Activated CD8-positive, alpha-beta memory T cell treated with anti-CD3 and anti-CD28 coated beads, Interleukin-2, amount 50 U/mL, for 48 hours (primary cell): ENCODE measurements around the gene ZCCHC7.
"Not testable (repeated sequence)": the region's sequence is repeated elsewhere in the genome, so short reads cannot be mapped to it uniquely, and the experiment has no call there.

Experiments used
- DNase-seq: peaks from one replicate; pipeline ENCODE4 v3.0.0-alpha.2; 2020

Gene ZCCHC7

DNA sequence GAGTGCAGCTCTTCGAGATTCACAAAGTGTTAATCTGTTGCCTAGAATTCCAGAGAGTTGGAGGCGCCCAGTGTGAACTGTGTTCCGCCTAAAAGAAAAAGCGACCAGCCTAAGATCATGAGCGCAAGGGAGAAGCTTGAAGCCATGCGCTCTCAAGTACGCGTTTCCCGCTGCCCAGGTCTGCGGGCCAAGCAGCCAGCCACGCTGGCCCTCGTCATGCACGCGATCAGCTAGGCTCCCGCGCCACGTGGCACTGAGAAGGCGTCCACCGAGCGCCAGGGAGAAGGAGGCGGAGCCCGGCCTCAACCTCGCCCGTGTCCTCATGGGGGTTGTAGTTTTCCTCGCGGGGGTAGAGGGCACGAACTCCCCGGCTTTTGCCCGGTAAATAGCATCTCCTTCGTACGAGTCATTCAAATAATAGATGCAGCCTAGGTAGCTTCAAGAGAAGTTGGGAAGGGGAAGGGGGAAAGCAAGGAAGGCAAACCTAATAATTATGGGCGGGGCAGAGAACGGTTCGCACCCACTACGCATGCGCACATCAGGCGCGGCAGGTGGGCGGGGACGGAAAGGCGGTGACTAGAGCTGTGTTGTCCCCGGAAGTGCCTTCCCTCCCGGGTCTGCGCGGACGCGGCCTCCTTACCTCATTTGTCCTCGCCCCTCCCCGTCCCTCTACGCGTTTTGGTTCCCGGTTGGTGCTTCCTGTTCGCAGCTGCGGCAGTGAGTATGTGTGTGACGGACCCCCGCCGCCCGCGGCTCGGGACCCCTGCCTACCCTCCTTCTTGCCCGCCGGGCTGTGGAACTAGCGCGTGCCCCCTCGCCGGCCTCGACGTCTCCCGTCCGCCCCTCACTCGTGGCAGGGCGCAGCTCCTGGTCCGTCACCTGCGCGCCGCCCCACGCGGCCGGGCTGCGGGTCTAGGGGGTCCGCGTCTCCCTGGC, at the start of gene ZCCHC7:
Gene ZCCHC7 (plus strand): TSS at position 668 of the 936 bp plus-strand sequence.
- peak; percentile 97 for DNase-seq

DNA sequence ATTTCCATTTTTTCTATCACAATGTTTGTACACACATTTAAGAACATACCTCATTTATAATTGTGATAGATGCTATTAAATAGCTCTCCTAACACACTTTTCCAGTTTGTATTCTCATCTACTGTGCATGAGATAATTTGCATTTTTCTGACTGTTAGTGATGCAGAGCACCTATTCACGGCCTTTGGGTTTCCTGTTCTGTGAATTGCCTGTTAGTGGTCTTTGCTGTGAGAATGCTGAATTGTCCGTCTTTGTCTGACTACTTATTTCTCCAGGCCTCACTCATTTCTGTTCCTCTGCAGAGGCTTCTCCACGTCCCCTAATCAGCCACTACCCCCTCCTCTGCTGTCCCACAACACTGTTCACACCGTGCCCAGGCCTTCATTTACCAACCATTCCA, 45.6 kb upstream of the ZCCHC7 start:
- DNase-seq = not testable (repeated sequence)

DNA sequence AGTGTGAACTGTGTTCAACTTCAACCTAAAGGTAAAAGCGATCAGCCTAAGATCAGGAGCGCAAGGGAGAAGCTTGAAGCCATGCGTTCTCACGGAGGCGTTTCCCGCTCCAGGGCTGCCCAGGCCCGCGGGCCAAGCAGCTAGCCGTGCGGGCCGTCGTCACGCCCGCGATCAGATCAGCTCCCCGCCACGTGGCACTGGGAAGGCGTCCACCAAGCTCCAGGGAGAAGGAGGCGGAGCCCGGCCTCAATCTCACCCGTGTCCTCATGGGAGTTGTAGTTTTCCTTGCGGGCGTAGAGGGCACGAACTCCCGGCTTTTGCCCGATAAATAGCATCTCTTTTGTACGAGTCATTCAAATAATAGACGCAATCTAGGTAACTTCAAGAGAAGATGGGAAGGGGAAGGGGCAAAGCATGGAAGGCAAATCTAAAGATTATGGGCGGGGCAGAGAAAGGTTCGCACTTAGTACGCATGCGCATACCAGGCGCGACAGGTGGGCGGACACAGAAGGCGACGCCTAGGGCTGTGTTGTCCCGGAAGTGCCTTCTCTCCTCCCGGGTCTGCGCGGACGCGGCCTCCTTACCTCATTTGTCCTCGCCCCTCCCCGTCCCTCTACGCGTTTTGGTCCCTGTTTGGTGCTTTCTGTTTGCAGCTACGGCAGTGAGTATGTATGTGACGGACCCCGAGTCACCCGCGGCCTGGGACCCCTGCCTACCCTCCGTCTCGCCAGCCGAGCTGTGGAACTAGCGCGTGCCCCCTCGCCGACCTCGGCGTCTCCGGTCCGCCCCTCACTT, 40.8 kb upstream of the ZCCHC7 start:
- peak; percentile 92 for DNase-seq

DNA sequence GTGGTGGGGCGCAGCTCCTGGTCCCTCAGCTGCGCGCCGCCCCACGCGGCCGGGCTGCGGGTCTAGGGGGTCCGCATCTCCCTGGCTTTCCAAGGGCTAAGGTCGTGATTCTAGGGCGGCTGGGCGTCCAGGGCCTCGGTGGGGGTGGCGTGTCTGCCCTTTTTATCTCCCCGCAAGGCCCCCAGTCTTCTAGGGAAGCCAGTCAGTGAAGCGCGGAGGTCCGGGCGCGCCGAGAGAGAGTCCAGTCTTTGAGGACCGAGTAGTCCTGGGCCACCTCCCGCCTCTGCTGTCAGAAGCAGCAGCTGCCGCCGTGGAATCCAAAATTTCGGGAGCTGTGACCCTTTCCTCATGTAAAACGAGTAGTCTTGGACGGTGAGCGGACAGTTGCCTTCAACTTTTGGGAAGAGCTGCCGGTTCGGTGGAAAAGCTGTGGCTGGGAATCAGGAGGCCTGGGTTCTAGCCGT, 40.2 kb upstream of the ZCCHC7 start:
- DNase-seq = not testable (repeated sequence)

DNA sequence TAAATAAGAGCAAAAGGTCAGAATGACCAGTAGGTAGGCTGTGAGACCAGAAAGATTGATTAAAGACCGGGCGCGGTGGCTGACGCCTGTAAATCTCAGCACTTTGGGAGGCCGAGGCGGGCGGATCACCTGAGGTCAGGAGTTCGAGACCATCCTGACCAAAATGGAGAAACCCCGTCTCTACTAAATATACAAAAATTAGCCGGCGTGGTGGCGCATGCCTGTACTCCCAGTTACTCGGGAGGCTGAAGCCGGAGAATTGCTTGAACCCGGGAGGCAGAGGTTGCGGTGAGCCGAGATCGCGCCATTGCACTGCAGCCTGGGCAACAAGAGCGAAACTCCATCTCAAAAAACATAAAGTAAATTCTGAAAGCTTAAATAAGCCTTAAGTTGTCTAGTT, 38.9 kb upstream of the ZCCHC7 start:
- DNase-seq = not testable (repeated sequence)

DNA sequence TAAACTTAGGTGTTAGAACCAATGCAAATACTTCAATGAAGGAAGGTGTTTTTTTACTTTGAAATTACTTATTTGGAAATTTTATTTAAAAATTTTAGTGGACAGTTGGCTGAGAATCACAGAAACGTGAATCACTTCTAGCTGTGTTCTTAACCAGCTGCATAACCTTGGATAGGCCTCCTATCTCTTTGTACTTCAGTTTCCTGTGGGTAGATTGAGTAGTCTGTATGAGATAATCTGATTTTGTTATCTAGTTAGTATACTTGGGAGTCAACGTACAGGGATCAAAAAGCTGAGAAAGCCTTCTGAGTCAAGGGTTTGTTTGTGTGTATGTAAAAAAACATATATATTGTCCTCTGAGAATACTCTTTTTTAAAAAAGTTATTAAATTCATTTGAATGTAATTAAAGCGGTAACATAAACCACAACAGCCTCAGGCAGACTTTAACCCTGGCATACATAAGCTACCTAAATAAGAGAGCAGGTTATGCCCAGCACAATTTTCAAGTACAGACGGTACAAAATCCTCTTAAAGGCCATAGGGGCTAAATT, 38.1 kb upstream of the ZCCHC7 start:
- DNase-seq = no peak

DNA sequence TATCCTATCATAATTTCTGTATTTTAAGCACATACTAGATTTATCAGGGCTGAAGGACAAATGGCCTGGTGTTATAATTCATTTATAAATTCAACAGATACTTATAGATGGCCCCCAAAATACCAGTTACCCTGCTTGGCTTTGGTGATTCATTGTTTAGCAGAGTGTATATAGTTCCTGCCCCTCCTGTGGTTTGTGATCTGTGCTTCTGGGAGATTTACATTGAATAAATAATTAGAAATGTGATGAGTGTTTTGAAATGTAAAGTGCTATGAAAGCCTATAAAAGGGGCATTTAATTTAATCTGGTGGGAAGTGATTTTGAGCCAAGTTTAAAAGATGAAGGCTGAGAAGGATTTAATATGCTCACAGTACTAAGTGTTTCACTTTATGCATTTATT, 36.7 kb upstream of the ZCCHC7 start:
- DNase-seq = no peak

DNA sequence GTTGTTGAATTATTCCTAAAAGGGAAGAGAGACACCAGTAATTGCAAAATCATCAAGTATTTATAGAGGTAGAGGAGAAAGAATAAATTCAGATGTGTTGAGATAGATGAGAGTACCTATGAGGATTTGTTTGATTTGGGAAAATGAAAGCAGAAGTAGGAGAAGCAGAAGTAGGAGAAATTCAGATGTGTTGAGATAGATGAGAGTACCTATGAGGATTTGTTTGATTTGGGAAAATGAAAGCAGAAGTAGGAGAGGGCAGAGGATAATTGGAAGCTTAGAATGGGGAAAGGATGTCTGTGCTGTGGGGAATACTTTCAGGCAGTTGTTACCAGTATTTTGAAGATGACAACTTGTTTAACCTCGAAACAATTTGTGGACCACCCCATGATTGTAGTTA, 35.1 kb upstream of the ZCCHC7 start:
- DNase-seq = no peak

DNA sequence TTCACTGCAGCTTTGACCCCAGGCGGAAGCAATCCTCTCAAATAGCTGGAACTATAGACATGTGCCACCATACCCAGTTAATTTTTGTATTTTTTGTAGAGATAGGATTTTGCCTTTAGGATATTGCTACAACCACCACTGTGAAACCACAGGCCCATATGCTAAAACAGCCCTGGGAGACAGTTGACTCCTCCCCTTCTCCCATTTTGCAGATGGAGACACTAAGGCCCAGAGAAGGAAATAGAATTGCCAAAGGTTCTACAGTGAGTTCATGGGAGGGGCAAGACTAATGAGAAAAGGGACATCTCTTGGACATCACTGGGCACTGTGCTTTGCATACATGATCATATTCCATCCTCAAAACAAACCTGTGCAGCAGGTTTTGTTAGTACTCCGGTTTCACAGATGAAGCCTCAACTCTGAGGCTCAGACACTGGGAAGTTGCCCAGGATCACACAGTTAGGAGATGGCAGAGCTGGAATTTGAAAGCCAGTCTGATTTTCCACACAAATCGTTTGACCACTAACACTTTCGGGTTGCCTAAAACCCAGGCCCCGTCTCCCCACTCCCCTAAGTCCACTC, 27.6 kb upstream of the ZCCHC7 start:
- not testable (repeated sequence) for DNase-seq

DNA sequence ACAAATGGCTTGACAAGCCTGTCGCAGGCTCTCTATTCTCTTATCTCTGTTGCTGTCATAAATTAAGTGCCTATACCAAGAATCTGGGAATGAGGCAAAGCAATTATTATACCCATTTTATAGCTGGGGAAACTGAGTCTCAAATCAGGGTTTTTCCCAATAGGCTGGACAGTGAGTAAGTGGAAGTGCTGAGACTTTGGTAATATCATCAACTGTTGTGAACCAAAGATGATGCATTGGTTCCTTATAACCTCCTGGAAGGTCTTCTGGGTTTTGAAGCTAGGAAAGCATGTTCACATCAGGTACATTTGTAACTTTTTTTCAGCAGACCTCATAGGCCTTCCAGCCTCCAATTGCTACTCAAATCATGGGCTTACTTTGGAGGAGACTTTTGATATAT, 25.6 kb upstream of the ZCCHC7 start:
- DNase-seq = no peak

DNA sequence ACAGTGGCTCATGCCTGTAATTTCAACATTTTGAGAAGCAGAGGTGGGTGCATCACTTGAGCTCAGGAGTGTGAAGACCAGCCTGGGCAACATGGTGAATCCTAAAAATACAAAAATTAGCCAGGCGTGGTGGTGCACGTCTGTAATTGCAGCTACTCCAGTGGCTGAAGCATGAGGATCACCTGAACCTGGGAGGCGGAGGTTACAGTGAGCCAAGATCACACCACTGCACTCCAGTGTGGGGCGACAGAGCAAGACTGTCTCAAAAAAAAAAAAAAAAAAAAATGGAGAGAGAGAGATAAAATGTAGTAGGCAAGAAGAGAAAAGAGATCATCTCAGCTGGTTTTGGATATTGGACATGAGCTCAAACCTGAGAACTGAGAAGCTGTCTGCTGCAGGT, 23.7 kb upstream of the ZCCHC7 start:
- DNase-seq = no peak

DNA sequence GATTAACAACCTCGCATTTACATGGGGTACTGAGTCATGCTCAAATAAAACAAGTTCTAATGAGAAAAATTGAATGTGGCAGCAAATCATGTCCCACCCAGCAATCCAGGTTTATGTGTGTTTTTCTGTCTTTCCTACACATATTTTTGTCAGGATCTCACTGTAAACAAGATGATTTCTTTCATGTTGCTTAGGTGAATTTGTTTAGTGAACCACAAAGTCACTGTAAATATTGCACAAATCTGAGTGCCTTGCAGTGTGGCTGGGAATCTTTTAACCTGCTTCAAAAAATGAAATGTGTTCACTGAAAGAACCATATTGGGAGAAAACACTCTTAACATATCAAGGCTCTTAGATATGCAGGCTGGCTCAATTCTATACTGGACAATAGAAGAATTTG, 23.1 kb upstream of the ZCCHC7 start:
- no peak for DNase-seq

DNA sequence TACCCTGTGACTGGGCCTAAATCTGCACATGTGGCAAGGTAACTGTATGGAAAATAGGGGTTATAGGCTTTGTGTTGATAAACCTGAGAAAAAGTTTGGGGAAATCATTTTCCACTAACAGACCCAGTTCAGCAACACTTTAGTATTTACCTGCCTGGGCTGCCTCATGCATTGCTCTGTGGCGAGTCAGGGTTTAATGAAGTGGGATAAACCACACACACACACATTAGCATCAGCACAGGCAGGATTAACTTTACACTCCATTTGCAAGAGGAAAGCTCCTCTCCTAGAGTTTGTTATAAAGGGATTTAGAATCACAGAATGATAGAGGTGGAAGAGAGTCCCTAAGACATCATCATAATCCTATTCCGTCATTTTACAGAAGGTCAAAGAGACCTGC, 20.0 kb upstream of the ZCCHC7 start:
- no peak for DNase-seq

DNA sequence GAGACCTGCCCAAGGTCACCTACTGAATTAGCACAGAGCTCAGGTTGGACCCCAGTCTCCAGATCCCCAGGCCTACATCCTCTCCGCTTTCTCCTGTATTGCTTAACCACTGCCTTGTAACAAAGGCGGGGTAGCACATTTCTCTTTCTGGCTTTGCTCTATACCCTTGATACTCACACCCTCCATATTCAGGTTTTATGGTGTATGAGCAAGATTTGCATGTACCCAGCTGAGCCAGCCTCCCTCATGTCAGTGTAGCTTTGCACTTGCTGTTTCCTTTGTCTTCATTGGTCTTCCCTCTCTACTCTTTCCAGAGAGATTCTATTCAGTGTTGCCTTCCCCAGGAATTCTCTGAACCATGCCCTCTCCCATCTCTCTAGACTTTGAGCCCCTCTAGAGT, 19.6 kb upstream of the ZCCHC7 start:
- DNase-seq = no peak

DNA sequence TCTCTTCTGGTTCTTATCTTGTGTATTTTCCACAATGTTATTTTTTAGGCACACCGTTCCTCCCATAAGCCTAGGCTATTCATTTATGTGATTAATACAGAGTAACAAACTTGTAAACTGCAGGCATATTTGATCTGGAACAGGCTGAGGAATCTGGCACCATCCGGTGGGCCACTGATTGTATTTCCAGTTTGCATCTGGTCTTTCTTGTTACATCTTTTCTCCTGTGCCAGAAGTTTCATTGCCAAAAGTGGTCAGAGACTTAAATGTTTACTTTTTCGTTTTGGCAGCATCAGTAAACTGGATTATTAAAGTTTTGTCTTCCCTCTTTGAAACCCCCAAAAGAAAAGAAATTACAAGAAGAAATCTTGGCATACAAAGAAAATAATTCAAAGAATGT, 17.9 kb upstream of the ZCCHC7 start:
- DNase-seq = no peak

DNA sequence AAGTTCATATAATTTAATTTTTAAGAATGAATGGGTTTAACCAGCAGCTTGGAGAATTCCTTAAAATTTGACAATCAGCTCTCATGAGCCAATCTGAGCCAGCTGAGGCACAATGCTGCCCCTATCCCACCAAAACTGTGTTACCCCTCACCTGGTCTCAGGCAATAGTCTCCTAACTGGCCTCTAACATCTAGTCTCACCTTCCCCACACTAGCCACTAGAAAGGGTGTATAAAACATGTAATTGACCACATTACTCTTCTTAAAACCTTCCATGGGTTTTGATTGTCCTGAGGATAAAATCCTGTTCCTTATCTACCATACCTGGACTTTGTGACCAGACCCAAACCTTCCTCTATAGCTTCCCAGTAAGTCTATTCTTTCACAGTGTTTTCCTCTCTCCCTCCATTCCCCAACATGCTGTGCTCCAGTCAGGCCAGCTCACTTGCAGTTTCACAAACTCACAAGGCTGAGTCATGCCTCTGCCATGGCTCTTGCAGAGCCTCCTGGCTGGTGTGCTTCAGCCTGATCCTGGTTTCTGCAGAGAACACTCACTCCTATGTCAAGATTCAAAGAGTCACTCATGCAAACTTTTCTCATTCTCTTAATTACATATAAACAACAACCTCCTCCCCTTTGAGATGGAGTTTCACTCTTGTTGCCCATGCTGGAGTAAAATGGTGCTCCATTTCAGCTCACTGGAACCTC, 16.0 kb upstream of the ZCCHC7 start:
- no peak for DNase-seq

DNA sequence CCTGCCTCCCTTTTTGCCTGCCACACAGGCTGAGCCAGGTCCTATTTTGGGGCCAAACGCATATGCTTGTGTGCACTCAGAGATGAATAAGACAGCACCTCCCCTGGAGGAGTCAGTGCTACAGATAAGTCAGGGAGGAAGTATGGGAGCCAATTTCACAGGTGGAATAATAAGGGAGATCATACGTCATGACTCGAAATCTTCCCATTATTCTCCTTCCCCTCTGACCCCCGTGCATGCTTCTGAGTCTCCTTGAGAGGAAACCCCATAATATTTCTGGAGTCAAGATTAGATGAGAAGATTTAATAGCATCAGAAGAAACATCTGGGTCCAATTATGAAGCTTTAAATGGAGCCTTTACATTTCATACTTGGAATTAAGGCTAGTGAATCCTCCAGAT, 15.1 kb upstream of the ZCCHC7 start:
- DNase-seq = no peak

DNA sequence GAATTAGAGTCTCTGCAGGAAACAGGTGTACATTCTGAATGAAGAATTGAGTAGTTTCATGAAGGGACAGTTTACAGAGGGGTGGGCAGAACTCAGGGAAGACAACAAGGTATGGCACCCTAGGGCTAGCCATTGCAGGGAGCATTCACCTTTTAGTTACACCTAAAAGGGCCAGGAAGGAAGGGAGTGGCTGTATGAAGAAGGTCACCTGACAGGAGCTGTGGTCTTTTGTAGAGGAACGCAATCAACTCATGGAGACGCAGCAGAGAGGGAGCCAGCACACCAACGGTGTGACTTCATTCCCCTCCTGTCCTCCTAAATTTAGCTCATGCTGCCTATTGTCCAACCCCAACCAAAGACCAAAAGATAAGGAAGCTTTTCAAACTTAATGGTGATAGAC, 12.7 kb upstream of the ZCCHC7 start:
- no peak for DNase-seq

DNA sequence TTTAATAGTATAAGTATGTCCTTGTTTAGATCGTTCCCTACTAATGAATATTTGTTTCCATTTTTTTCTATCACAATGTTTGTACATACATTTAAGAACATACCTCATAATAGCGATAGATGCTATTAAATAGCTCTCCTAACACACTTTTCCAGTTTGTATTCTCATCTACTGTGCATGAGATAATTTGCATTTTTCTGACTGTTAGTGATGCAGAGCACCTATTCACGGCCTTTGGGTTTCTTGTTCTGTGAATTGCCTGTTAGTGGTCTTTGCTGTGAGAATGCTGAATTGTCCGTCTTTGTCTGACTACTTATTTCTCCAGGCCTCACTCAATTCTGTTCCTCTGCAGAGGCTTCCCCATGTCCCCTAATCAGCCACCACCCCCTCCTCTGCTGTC, 5.9 kb upstream of the ZCCHC7 start:
- DNase-seq = not testable (repeated sequence)

DNA sequence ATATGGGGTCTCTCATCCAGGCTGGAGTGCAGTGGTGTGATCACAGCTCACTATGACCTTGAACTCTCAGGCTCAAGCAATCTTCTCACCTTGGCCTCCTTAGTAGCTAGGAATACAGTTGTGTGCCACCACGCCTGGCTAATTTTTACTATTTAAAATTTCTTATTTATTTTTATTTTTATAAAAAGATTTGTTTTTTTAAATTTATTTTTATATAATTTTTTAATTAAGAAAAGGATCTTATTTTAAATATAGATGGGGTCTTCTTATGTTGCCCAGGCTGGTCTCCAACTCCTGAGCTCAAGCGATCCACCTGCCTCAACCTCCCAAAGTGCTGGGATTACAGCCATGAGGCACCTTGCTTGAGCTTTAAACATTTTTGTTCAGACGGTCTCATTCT, 2.4 kb upstream of the ZCCHC7 start:
- no peak for DNase-seq

DNA sequence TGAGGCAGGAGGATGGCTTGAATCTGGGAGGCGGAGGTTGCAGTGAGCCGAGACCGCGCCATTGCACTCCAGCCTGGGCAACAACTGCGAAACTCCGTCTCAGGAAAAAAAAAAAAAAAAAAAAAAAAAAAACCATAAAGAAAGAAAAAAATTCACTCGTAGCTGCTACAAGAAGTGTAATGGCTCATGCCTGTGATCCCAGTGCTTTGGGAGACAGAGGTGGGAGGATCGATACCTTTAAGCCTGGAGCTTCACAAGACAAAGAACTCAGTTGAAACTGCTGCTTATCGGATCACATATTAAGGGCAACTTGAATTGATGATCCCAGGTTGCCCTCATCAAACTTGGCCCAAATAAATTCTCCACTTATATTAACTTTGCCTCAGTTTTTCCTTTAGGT, 1.0 kb upstream of the ZCCHC7 start:
- DNase-seq = no peak

DNA sequence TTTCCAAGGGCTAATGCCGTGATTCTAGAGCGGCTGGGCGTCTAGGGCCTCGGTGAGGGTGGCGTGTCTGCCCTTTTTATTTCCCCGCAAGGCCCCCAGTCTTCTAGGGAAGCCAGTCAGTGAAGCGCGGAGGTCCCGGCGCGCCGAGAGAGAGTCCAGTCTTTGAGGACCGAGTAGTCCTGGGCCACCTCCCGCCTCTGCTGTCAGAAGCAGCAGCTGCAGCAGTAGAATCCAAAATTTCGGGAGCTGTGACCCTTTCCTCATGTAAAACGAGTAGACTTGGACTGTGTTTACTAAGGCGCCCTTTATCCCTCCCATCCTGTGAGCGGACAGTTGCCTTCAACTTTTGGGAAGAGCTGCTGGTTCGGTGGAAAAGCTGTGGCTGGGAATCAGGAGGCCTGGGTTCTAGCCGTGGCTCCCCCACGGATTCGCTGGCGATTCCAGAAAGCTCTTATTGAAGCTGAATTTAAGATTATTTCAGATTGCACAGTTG, 515 bp downstream of the ZCCHC7 start:
- DNase-seq = not testable (repeated sequence)
